D721Med (cell line): ENCODE measurements around the gene COL5A1.

Experiments
- DNase-seq: peaks from one replicate; pipeline ENCODE4 v3.0.0; 2011; ENCODE audit warnings: low spot score; ENCODE audit not compliant: insufficient read length
- FAIRE-seq: peaks from 2 replicates; lab custom pipeline; 2011; peaks lifted over from hg19 to GRCh38; lab: Jason Lieb, UNC
- CTCF ChIP-seq: IDR thresholded peaks from 2 replicates; pipeline ENCODE4 v1.5.1; 2012; ENCODE audit warnings: mild to moderate bottlenecking, control low read depth; ENCODE audit not compliant: insufficient read depth; ENCODE audit errors: missing control alignments

The COL5A1 gene

GRCh38 chr9:134833294-134833880 lies 191.8 kb downstream of the COL5A1 start:
- FAIRE-seq (no peak), DNase-seq (no peak)
- no peak for TF ChIP-seq CTCF

GRCh38 chr9:134834217-134834956 lies 192.8 kb downstream of the COL5A1 start:
- no peak for TF ChIP-seq CTCF
- no peak for FAIRE-seq
- no peak for DNase-seq

GRCh38 chr9:134834957-134835419 lies 193.4 kb downstream of the COL5A1 start:
- DNase-seq, result no peak
- no peak for FAIRE-seq
- no peak for TF ChIP-seq CTCF

GRCh38 chr9:134835448-134835847 lies 193.8 kb downstream of the COL5A1 start:
- FAIRE-seq (no peak), DNase-seq (no peak)
- TF ChIP-seq CTCF, result no peak

GRCh38 chr9:134835987-134836386 lies 194.4 kb downstream of the COL5A1 start:
- no peak for DNase-seq
- TF ChIP-seq CTCF, result no peak
- FAIRE-seq, result no peak

- DNase-seq, result no peak
- TF ChIP-seq CTCF, result no peak
- no peak for FAIRE-seq
Observed at GRCh38 chr9:134836406-134836970, 194.9 kb downstream of the COL5A1 start.

GRCh38 chr9:134837529-134837928 lies 195.9 kb downstream of the COL5A1 start:
- DNase-seq, result no peak
- no peak for TF ChIP-seq CTCF
- no peak for FAIRE-seq
